NCI-H82 (cell line): Measurements from ENCODE around the gene SLBP.
A peak's percentile ranks its signal among the peaks of the same experiment; 100 is the strongest.

Experiments used
- DNase-seq: peaks from one replicate; lab custom pipeline; 2025; lab: John Stamatoyannopoulos, UW

Gene SLBP

GRCh38 chr4:1749370-1749769 lies 37.3 kb upstream of the SLBP start:
- DNase-seq, result peak; percentile 37

- peak; percentile 89 for DNase-seq
These were observed 36.4 kb upstream of the SLBP start for GRCh38 chr4:1748465-1748995.

- DNase-seq, result peak; percentile 33
These were observed 35.5 kb upstream of the SLBP start for GRCh38 chr4:1747603-1747967.

GRCh38 chr4:1746919-1747602 lies 34.9 kb upstream of the SLBP start:
- no peak for DNase-seq

DNA sequence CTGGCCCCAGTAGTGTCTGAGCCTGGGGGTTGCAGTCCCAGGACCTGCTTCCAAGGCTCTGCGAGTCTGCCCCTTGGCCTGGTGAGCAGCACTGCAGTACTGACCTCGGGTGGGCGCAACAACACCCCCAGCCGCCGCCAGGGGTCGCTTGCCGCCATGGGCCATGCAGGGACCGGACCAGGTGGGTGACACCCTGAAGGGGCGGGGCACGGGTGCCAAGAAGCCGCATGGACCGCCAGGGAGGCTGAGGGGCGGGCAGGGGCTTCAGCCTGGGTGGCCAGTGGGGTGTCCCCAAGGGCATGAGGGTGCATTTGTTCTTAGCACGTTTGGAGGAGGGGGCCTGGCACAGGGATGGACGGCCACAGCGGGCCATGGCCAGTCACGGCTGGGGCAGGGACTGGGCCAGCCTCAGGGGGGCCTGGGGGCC lies 34.2 kb upstream of the SLBP start:
- DNase-seq, result peak; percentile 92

GRCh38 chr4:1745697-1746096 lies 33.6 kb upstream of the SLBP start:
- no peak for DNase-seq

DNA sequence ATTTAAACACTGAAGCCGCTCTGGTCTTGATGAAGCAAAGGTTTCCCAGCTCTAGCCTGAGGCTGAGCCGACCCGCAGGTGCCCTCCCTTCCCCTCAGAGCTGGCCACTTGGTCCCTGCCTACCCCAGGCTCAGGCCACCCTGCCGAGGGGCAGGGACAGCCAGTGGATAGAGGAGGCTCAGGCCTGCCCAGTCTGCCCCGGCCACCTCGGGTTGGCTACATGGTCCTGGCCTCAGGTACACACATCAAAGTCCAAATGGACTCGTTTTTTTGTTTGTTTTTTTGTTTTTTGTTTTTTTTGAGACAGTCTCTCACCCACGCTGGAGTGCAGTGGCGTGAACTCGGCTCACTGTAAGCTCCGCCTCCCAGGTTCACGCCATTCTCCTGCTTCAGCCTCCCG lies 33.0 kb upstream of the SLBP start:
- DNase-seq, result no peak

GRCh38 chr4:1744552-1744951 lies 32.4 kb upstream of the SLBP start:
- no peak for DNase-seq

- no peak for DNase-seq
These were observed 31.9 kb upstream of the SLBP start for GRCh38 chr4:1743975-1744374.

GRCh38 chr4:1743551-1743950 lies 31.4 kb upstream of the SLBP start:
- no peak for DNase-seq

DNA sequence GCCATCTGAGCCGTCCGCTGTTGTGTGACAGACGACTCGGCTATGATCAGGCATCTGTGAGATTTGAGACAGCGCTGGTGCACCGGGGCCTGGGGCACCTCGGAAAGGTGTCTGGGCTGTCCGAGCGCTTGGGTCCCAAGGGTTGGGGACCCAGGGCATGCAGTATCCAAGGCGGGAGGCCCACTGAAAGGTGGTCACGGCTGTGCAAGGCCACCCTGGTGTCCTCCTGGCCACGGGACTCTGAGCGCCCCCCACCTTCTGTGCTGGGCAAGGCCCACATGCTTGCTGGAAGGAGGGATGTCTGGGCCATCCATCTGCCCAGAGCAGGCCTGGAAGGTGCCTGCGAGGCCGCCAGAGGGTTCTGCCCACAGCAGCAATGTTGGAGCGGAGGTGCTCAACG lies 29.1 kb upstream of the SLBP start:
- DNase-seq, result no peak

- no peak for DNase-seq
These were observed 28.0 kb upstream of the SLBP start for GRCh38 chr4:1740021-1740545.

DNA sequence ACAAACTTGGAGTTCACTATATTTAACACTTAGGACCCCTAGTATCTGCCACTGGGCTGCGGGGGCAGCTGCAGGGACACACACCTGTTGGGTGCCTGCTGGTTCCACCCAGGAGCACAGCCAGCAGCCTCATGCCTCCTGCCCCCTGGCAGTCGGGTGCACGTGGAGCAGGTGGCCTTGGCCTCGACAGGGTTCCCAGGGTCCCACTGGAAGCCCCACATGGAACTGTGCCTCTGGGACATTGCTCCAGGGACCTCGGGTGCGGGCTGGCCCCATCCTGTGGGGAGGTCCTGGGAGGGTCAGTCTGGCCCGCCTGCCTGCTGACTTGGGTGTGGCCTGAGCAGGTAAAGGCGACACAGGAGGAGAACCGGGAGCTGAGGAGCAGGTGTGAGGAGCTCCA lies 27.2 kb upstream of the SLBP start:
- DNase-seq, result no peak

- no peak for DNase-seq
These were observed 26.3 kb upstream of the SLBP start for GRCh38 chr4:1738410-1738809.

- no peak for DNase-seq
These were observed 25.5 kb upstream of the SLBP start for GRCh38 chr4:1737666-1738065.

DNA sequence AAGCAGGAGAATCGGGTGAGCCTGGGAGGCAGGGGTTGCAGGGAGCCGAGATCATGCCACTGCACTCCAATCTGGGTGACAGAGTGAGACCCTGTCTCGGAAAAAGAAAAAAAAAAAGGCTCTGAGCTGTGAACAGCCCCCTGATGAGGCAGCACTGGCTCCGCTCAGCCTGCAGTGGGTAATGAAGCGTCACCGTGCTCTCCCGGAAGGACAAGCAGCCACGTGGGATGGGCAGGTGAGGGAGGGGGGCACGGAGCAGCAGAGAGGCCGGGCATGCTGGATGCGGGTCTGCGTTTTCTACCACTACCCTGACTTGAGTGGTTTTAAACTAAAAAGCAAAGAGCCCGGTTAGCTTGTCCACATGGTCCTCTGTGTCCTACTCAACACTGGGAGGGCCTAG lies 24.7 kb upstream of the SLBP start:
- DNase-seq, result no peak

- no peak for DNase-seq
These were observed 23.1 kb upstream of the SLBP start for GRCh38 chr4:1735215-1735614.

- no peak for DNase-seq
These were observed 20.8 kb upstream of the SLBP start for GRCh38 chr4:1732911-1733310.

- DNase-seq, result no peak
These were observed 19.1 kb upstream of the SLBP start for GRCh38 chr4:1731180-1731579.

GRCh38 chr4:1730532-1731135 lies 18.5 kb upstream of the SLBP start:
- DNase-seq, result no peak

DNA sequence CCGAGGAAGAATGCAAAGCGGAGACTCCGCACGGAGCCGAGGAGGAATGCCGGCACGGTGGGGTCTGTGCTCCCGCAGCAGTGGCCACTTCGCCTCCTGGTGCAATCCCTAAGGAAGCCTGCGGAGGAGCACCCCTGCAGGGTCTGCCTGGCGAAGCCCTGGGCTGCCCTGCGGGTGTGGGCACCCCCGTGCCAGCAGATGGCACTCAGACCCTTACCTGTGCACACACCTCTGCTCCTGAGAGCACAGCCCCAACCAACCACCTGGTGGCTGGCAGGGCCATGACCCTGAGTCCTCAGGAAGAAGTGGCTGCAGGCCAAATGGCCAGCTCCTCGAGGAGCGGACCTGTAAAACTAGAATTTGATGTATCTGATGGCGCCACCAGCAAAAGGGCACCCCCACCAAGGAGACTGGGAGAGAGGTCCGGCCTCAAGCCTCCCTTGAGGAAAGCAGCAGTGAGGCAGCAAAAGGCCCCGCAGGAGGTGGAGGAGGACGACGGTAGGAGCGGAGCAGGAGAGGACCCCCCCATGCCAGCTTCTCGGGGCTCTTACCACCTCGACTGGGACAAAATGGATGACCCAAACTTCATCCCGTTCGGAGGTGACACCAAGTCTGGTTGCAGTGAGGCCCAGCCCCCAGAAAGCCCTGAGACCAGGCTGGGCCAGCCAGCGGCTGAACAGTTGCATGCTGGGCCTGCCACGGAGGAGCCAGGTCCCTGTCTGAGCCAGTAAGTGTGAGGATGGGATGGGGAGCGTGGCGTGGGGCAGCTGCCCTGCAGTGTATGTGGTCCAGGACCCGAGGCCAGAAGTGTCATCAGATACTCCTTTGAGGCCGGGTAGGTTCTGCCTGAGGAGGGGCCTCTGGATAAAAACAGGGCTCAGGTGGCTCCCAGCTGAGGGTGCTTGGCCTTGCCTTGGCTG lies 16.2 kb upstream of the SLBP start:
- no peak for DNase-seq
